ENCODE measurements around the gene POMP. TPM values are rescaled to one million over a fixed set of nuclear protein-coding genes. Genes with fewer than 3 reads are reported as not detected.

POMP gene
- total RNA-seq, 1 donor from 2014 or later: 58.9 TPM

- Mint-ChIP-seq H3K27me3 (peaks cover 16% of the 10 kb centered on the region), H3K4me1 (ENCODE audit: low read depth) (peaks cover 7% of the 10 kb centered on the region)
These were observed 20.2 kb upstream of the POMP start for GRCh38 chr13:28638756-28639155.

GRCh38 chr13:28640861-28641599 is 17.9 kb upstream of the POMP start:
- DNase-seq (ENCODE audit: low spot score, unreplicated experiment): no peak
- Mint-ChIP-seq H3K27me3 (peaks cover 10% of the 10 kb centered on the region), H3K27ac (no peak overlapping the region), H3K4me1 (ENCODE audit: low read depth) (peaks cover 9% of the 10 kb centered on the region), H3K36me3 (ENCODE audit: insufficient read depth) (peaks cover 2% of the 10 kb centered on the region), H3K9me3 (ENCODE audit: low read depth) (peaks cover 4% of the 10 kb centered on the region), H3K4me3 (ENCODE audit: low read depth) (no peak overlapping the region)
- no peak for TF ChIP-seq CTCF (IDR thresholded peaks at IDR 0.05; ENCODE audit: unreplicated experiment)

More at GRCh38 chr13:28638756-28639155, 20.2 kb upstream of the POMP start:
- Mint-ChIP-seq H3K9me3 (ENCODE audit: low read depth) (no peaks in the 10 kb centered on the region), H3K36me3 (ENCODE audit: insufficient read depth) (no peaks in the 10 kb centered on the region), H3K27ac (no peak overlapping the region), H3K4me3 (ENCODE audit: low read depth) (no peak overlapping the region)
- no peak for TF ChIP-seq CTCF (IDR thresholded peaks at IDR 0.05; ENCODE audit: unreplicated experiment)
- no peak for DNase-seq (ENCODE audit: low spot score, unreplicated experiment)

DNA sequence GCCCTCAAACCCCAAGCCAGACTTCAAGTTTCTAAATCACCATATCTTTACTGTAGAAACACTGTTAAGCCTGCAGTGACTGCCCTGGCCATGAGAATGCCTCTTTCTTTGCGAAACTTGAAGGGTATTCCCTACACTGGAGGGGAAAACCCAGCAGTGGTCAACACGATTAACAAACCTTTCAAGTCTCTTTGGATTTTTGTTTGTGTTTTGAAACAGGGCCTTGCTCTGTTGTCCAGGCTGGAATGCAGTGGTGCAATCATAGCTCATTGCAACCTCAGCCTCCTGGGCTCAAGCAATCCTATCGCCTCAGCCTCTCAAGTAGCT is 17.4 kb upstream of the POMP start:
- no peak for DNase-seq (ENCODE audit: low spot score, unreplicated experiment)
- H3K36me3 Mint-ChIP-seq (ENCODE audit: insufficient read depth): peaks cover 2% of the 10 kb centered on the region

DNA sequence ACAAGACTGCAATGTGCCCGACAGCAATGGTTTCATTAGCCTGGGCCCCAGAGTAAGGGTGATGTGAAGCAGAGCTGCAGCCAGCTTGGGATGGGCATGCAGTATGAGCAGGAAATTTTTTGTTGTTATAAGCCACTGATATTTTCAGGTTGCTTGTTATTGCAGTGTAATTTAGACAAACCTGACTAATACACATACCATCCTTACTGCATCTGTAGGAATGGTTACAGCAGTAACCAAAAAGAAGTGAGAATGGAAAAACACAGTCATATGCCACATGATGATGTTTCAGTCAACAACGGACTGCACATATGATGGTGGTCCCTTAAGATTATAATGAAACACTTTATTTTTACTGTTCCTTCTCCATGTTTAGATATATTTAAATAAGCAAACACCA is 8.6 kb upstream of the POMP start:
- DNase-seq (ENCODE audit: low spot score, unreplicated experiment): no peak
- Mint-ChIP-seq H3K27me3 (no peaks in the 10 kb centered on the region), H3K4me3 (ENCODE audit: low read depth) (no peak overlapping the region), H3K36me3 (ENCODE audit: insufficient read depth) (no peaks in the 10 kb centered on the region), H3K9me3 (ENCODE audit: low read depth) (no peaks in the 10 kb centered on the region), H3K4me1 (ENCODE audit: low read depth) (no peaks in the 10 kb centered on the region), H3K27ac (no peak overlapping the region)
- no peak for TF ChIP-seq CTCF (IDR thresholded peaks at IDR 0.05; ENCODE audit: unreplicated experiment)

More for the DNA sequence above, 17.4 kb upstream of the POMP start:
- Mint-ChIP-seq H3K4me3 (ENCODE audit: low read depth) (no peak overlapping the region), H3K27ac (no peak overlapping the region), H3K9me3 (ENCODE audit: low read depth) (peaks cover 4% of the 10 kb centered on the region), H3K4me1 (ENCODE audit: low read depth) (peaks cover 8% of the 10 kb centered on the region), H3K27me3 (peaks cover 9% of the 10 kb centered on the region)
- TF ChIP-seq CTCF (IDR thresholded peaks at IDR 0.05; ENCODE audit: unreplicated experiment): no peak

GRCh38 chr13:28651810-28652401 is 7.0 kb upstream of the POMP start:
- no peaks in the 10 kb centered on the region for H3K27me3 Mint-ChIP-seq
- no peak for TF ChIP-seq CTCF (IDR thresholded peaks at IDR 0.05; ENCODE audit: unreplicated experiment)
- H3K9me3 Mint-ChIP-seq (ENCODE audit: low read depth): no peaks in the 10 kb centered on the region
- no peak overlapping the region for H3K4me3 Mint-ChIP-seq (ENCODE audit: low read depth)
- no peak for DNase-seq (ENCODE audit: low spot score, unreplicated experiment)
- no peaks in the 10 kb centered on the region for H3K4me1 Mint-ChIP-seq (ENCODE audit: low read depth)
- no peak overlapping the region for H3K27ac Mint-ChIP-seq
- H3K36me3 Mint-ChIP-seq (ENCODE audit: insufficient read depth): no peaks in the 10 kb centered on the region
